ENCODE results near the gene TXLNG.

- TF ChIP-seq POLR2A (IDR thresholded peaks at IDR 0.05): no peak
- TF ChIP-seq, protein P1, sequence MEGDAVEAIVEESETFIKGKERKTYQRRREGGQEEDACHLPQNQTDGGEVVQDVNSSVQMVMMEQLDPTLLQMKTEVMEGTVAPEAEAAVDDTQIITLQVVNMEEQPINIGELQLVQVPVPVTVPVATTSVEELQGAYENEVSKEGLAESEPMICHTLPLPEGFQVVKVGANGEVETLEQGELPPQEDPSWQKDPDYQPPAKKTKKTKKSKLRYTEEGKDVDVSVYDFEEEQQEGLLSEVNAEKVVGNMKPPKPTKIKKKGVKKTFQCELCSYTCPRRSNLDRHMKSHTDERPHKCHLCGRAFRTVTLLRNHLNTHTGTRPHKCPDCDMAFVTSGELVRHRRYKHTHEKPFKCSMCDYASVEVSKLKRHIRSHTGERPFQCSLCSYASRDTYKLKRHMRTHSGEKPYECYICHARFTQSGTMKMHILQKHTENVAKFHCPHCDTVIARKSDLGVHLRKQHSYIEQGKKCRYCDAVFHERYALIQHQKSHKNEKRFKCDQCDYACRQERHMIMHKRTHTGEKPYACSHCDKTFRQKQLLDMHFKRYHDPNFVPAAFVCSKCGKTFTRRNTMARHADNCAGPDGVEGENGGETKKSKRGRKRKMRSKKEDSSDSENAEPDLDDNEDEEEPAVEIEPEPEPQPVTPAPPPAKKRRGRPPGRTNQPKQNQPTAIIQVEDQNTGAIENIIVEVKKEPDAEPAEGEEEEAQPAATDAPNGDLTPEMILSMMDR (IDR thresholded peaks at IDR 0.05): no peak
These were observed 57.1 kb downstream of the TXLNG start for GRCh38 chrX:16843208-16843909.
